GM23338 (cell line): ENCODE results near the gene PIP4K2B.

Experiments
- CREB1 ChIP-seq: fragments of 250-450 bp; sonication (Bioruptor Pico); IDR thresholded peaks from 2 replicates; pipeline ENCODE4 v1.5.0; 2020; ENCODE audit warnings: low read depth, mild to moderate bottlenecking, moderate library complexity
- CTCF ChIP-seq, 2 experiments: fragments of 200-600 bp in 1 of 2; sonication (generic) in 1 of 2; conservative IDR thresholded peaks; 2 replicates each; pipeline versions ENCODE4 v1.5.1 to v1.6.1; 2016 to 2017; ENCODE audit warnings: antibody characterized with exemption in 2 of 2, low read depth in 2 of 2, mild to moderate bottlenecking in 2 of 2, moderate library complexity in 1 of 2
- ETS1 ChIP-seq: IDR thresholded peaks from 2 replicates; pipeline ENCODE4 v1.6.1; 2016; ENCODE audit warnings: antibody characterized with exemption
- EZH2 ChIP-seq: fragments of 200-600 bp; sonication (generic); IDR thresholded peaks from one replicate; pipeline ENCODE4 v1.8.0; 2017; ENCODE audit warnings: antibody characterized with exemption, mild to moderate bottlenecking, low read depth; ENCODE audit not compliant: unreplicated experiment
- EZH2phosphoT487 ChIP-seq: fragments of 200-600 bp; sonication (generic); IDR thresholded peaks from one replicate; pipeline ENCODE4 v1.8.1; 2018; ENCODE audit warnings: antibody characterized with exemption; ENCODE audit not compliant: unreplicated experiment
- JUNB ChIP-seq: IDR thresholded peaks from one replicate; pipeline ENCODE4 v1.6.1; 2016; ENCODE audit warnings: antibody characterized with exemption; ENCODE audit not compliant: unreplicated experiment
- NANOG ChIP-seq: IDR thresholded peaks from 2 replicates; pipeline ENCODE4 v1.6.1; 2016; ENCODE audit warnings: antibody characterized with exemption, borderline replicate concordance
- POLR2AphosphoS5 ChIP-seq: IDR thresholded peaks from 2 replicates; pipeline ENCODE4 v1.6.1; 2016; ENCODE audit warnings: antibody characterized with exemption, low read depth
- REST ChIP-seq: IDR thresholded peaks from one replicate; pipeline ENCODE4 v1.6.1; 2018; ENCODE audit warnings: antibody characterized with exemption; ENCODE audit not compliant: unreplicated experiment
- STAT1 ChIP-seq: IDR thresholded peaks from one replicate; pipeline ENCODE4 v1.6.1; 2016; ENCODE audit warnings: antibody characterized with exemption; ENCODE audit not compliant: unreplicated experiment
- ZNF114 ChIP-seq: fragments of 250-450 bp; sonication (Bioruptor Pico); IDR thresholded peaks from 2 replicates; pipeline ENCODE4 v1.5.0; 2020; ENCODE audit warnings: mild to moderate bottlenecking, moderate library complexity
- ZNF331 ChIP-seq: fragments of 250-450 bp; sonication (Bioruptor Pico); IDR thresholded peaks from 2 replicates; pipeline ENCODE4 v1.5.0; 2020; ENCODE audit warnings: low read depth, mild to moderate bottlenecking, moderate library complexity

- TF ChIP-seq EZH2, result no peak
- no peak for TF ChIP-seq CTCF (conservative IDR thresholded peaks at IDR 0.05; ENCODE audit: low read depth in 2 of 2)
- TF ChIP-seq ZNF114, result no peak
- TF ChIP-seq POLR2AphosphoS5, result no peak
- no peak for TF ChIP-seq JUNB
- no peak for TF ChIP-seq REST
- no peak for TF ChIP-seq EZH2phosphoT487
- no peak for TF ChIP-seq CREB1
- TF ChIP-seq STAT1, result no peak
- TF ChIP-seq ETS1, result no peak
- no peak for TF ChIP-seq NANOG
- no peak for TF ChIP-seq ZNF331 (CRISPR knock-in tag)
Measured at GRCh38 chr17:38742411-38743308, 56.7 kb downstream of the PIP4K2B start.
